Ovary (tissue), 9 donors: ENCODE data around the gene EEF1G. TPM values are rescaled to one million over a fixed set of nuclear protein-coding genes. Genes with fewer than 3 reads are reported as not detected.

Source experiments
- DNase-seq, 5 donors: peaks; one replicate each; pipeline ENCODE4 v3.0.0-alpha.2; 2019 to 2020
- H3K27ac ChIP-seq, 2 donors: fragments of 200-600 bp; one replicate each; pipeline versions ENCODE4 v1.5.1 to v1.8.0; 2019 to 2022
- H3K27me3 ChIP-seq: fragments of 200-600 bp; one replicate; pipeline ENCODE4 v1.8.0; 2022
- H3K36me3 ChIP-seq: fragments of 200-600 bp; sonication (generic); one replicate; pipeline ENCODE4 v1.5.1; 2019
- H3K4me1 ChIP-seq: one replicate; pipeline ENCODE4 v1.8.1; 2013; ENCODE audit warnings: mild to moderate bottlenecking, moderate library complexity; ENCODE audit not compliant: insufficient read depth
- H3K4me3 ChIP-seq: fragments of 200-600 bp; sonication (generic); one replicate; pipeline ENCODE4 v1.5.1; 2017
- H3K9me3 ChIP-seq, 2 donors: fragments of 200-600 bp in 1 of 2; sonication (generic) in 1 of 2; one replicate each; pipeline versions ENCODE4 v1.5.1 to v1.8.1; 2013 to 2019; ENCODE audit warnings: mild to moderate bottlenecking in 1 of 2, moderate library complexity in 1 of 2
- EP300 ChIP-seq: sonication (generic); formaldehyde crosslinking; IDR thresholded peaks from one replicate; pipeline ENCODE4 v1.6.1; 2017; ENCODE audit warnings: antibody characterized with exemption
- POLR2A ChIP-seq: fragments of 450-650 bp; IDR thresholded peaks from one replicate; pipeline ENCODE4 v1.6.1; 2017; ENCODE audit warnings: antibody characterized with exemption, mild to moderate bottlenecking, moderate library complexity
- WGBS, 3 donors: extraction: QIAGEN DNeasy Blood & Tissue Kit in 1 of 3; methylation state at CpG; one replicate each; pipeline versions ENCODE4 v1.1.5 to v1.1.7; 2013 to 2017; 5-methylcytosine and 5-hydroxymethylcytosine counted together
- intact Hi-C, 4 donors: fragments of 100-400 bp; cut with DNase I; formaldehyde crosslinking; loops; one replicate each; pipeline versions ENCODE4 v1.11.0 to v1.15.1; 2022 to 2023
- polyA plus RNA-seq, 2 donors: library from polyadenylated mRNA; stranded (reverse); fragments of 200-250 nt in 1 of 2; fragments of 350-450 nt in 1 of 2; fragmentation: Illumina TruSeq in 1 of 2; extraction: RNeasy Lipid Tissue Mini Kit (QIAGEN cat#74804) in 1 of 2; gene quantifications; one replicate each; pipeline ENCODE4 v1.2.3, GENCODE V29; 2013 to 2014
- total RNA-seq, 7 donors: library from RNA; depleted of rRNA in 2 of 7; stranded (reverse); fragments of >200 nt in 2 of 7; fragmentation: NEBNext Ultra II Directional in 3 of 7; extraction: Animal tissue kit (Norgen Biotek cat#: 25700) in 3 of 7; gene quantifications; one replicate each; pipeline versions ENCODE4 v1.1.0 to v1.2.4, GENCODE V29; 2016 to 2023
- TF ChIP-seq, protein P1 (sequence below), 3 donors: fragments of 450-650 bp in 2 of 3; fragments of 200-600 bp in 1 of 3; IDR thresholded peaks; one replicate each; pipeline versions ENCODE4 v1.5.1 to v1.8.0; 2016 to 2022; ENCODE audit warnings: antibody characterized with exemption in 3 of 3, mild to moderate bottlenecking in 1 of 3
- donor health status: DM: no; HTN: no; CAD: no; lungs with moderate emphysema.
- donor health status: DM: no; HTN: no; CAD: no.
- donor health status: Bipolar disorder and iron deficiency.
- donor health status: DM: yes; HTN: yes; CAD: no.
- donor health status: DM: no; HTN: no; CAD: no.
- donor health status: DM: yes; HTN: yes; CAD: no.

EEF1G gene
- total and polyA plus RNA-seq, 9 donors: 2,147 to 3,023 (median 2,476) TPM

DNA sequence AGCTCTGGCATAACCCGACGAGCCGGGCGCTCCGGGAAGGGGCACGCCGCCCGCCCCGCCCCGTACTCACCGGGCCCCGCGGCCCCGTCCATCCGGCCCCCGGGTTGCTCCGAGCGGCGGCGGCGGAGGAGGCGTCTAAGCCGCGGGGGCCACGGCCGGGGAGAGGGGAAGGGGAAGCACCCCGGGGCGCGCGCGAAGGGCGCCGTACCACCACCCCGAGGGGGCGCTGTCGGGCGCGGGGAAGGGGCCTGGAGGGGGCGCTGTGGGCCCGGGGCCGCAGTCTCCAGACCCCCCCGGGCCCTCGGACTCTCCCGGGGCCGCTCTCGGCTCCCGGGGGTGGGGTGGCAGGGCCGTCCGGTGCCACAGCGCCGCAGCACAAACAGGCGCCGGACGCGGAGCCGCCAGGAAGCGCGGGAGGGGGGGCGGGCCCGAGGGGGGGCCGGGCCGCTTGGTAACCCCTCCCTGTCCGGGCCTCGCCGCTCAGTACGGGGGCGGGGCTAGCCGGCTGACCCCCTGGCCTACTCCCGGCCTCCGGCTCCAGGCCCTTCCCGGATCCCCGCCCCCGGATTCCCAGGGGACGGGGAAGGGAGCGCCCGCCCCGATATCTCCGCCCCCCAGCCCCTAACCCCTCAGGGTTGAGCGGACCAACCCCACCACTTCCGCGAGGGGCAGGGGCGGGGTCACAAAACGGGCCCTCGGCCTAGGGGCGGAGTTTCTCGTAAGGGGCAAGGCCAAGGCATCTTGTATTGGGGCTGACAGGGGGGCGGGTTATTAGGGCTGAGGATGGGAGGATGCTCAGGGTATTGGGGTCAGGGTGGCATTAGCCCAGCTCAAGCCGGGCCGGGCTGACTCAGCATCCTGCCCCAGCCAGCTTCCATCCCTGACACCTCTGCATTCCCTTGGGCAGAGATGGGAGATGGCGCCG lies 38.9 kb upstream of the EEF1G start, which contains the start of the genes EML3 and ROM1:
Gene EML3 (minus strand): TSS at position 410 of the 925 bp plus-strand sequence. CDS start 318 bp downstream, at position 92.
Gene ROM1 (plus strand): TSS at position 892 of the 925 bp plus-strand sequence. CDS start 25 bp downstream, at position 917.
- peak within 1 kb of the TSS; percentile 91 to 98 for H3K27ac ChIP-seq
- peak within 1 kb of the TSS; percentile 70 for H3K4me3 ChIP-seq
- WGBS, 3 donors: 2 to 3% (median 2%) methylated on average over 30 to 91 of the region's 91 CpGs
- H3K4me1 ChIP-seq: peaks cover 11% of the 10 kb centered on the region
- H3K27me3 ChIP-seq: no peaks in the 10 kb centered on the region
- TF ChIP-seq POLR2A (no peak), EP300 (peak; percentile 21)
- TF ChIP-seq, protein P1, sequence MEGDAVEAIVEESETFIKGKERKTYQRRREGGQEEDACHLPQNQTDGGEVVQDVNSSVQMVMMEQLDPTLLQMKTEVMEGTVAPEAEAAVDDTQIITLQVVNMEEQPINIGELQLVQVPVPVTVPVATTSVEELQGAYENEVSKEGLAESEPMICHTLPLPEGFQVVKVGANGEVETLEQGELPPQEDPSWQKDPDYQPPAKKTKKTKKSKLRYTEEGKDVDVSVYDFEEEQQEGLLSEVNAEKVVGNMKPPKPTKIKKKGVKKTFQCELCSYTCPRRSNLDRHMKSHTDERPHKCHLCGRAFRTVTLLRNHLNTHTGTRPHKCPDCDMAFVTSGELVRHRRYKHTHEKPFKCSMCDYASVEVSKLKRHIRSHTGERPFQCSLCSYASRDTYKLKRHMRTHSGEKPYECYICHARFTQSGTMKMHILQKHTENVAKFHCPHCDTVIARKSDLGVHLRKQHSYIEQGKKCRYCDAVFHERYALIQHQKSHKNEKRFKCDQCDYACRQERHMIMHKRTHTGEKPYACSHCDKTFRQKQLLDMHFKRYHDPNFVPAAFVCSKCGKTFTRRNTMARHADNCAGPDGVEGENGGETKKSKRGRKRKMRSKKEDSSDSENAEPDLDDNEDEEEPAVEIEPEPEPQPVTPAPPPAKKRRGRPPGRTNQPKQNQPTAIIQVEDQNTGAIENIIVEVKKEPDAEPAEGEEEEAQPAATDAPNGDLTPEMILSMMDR (IDR thresholded peaks at IDR 0.05): peak; percentile 81 to 95 (median 92)
- intact Hi-C loops: no loop called here
- DNase-seq: peak; percentile 92 to 96 (median 94)
- H3K36me3 ChIP-seq: no peaks in the 10 kb centered on the region
- no peaks in the 10 kb centered on the region for H3K9me3 ChIP-seq

DNA sequence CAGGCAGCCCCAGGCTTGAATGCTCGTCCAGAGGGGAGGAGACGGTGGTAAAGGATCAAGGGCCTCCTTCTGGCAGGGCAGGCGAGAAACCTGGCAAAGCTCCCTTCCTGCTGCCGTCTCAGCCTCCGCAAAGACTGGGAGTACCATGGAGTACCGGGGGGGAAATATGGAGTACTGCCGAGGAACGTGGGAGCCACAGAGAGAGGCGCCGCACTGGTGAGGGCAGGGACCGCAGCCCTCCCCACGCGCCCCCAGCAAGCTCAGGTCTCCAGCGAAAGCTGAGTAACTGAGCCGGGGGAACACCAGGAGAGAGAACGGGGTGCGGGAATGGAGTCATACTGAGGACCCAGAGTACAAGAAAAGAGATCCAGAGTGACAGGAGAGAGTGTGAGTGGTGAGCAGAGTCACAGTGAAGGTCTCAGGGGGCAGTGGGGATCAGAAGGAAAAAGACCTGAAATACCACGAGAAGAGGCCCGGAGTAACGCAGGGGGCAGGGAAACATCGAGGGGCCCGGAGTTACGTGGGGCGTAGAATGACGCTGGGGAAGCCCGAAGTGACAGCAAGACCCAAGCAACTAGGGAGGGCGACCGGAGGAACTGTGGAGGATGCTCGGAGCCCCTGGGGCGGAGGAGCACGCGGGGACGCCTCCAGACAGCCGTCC lies 38.1 kb upstream of the EEF1G start:
- Histone ChIP-seq H3K36me3 (no peaks in the 10 kb centered on the region), H3K27me3 (no peaks in the 10 kb centered on the region), H3K4me3 (peak overlapping the region; percentile 70), H3K4me1 (peaks cover 11% of the 10 kb centered on the region), H3K9me3 (no peaks in the 10 kb centered on the region), H3K27ac (peak overlapping the region; percentile 91 to 98)
- peak; percentile 75 to 86 (median 78) for DNase-seq
- intact Hi-C loops: no loop called here
- 0 to 1% (median 0%) methylated on average over 33 to 34 of the region's 34 CpGs for WGBS, 3 donors
- TF ChIP-seq EP300 (no peak), POLR2A (no peak)
- TF ChIP-seq, protein P1 (IDR thresholded peaks at IDR 0.05): no peak

DNA sequence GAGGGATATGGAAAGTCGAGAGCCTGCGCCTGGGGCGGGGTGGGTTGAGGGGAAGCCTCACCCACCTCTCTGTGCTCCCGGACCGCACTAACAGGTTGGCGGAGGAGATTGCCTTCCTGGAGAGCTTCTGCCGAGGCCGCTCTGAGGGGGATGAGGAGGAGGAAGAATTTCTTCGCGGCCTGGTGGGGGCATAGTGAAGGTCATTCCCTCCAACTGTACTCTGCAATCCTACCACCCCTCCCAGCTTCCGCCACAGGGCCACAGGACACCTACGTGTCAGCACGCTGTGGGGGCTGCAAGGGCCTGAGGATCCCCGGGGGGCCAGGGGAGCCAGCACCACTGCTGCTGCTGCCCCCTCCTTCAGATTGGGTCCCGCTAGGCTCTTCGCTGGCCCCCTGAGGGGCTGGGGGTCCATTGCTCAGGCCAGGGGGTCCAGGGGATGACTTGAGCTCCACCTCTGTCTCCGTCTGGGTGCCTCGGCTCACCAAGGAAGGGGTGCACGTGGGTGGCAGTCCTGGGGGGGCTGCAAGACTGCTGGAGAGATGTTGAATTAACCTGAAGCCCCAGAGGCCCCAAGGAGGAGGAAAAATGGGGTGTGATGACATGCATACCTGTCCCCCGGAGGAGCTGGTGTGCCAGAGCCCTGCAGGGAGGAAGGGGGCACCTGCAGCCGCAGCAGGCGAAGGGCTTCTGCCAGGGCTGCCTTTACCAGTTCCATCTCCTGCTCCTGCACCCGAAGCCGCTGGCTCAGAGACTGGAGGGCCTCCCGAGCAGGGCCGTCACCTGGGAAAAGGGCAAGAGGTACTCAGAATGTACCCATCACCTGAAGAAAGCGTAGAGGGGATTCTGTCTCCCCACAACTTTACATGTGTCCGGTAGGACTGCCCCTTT lies 37.4 kb upstream of the EEF1G start:
- Histone ChIP-seq H3K9me3 (no peaks in the 10 kb centered on the region), H3K36me3 (no peaks in the 10 kb centered on the region), H3K27ac (peak overlapping the region; percentile 91 to 98), H3K4me1 (peaks cover 11% of the 10 kb centered on the region), H3K27me3 (no peaks in the 10 kb centered on the region), H3K4me3 (peak overlapping the region; percentile 70)
- intact Hi-C loops: no loop called here
- WGBS, 3 donors: 51 to 55% (median 52%) methylated on average over 28 of the region's 28 CpGs
- DNase-seq: peak in 1 of 5 donors; percentile 49
- TF ChIP-seq EP300 (no peak), POLR2A (no peak)
- TF ChIP-seq, protein P1 (IDR thresholded peaks at IDR 0.05): no peak

DNA sequence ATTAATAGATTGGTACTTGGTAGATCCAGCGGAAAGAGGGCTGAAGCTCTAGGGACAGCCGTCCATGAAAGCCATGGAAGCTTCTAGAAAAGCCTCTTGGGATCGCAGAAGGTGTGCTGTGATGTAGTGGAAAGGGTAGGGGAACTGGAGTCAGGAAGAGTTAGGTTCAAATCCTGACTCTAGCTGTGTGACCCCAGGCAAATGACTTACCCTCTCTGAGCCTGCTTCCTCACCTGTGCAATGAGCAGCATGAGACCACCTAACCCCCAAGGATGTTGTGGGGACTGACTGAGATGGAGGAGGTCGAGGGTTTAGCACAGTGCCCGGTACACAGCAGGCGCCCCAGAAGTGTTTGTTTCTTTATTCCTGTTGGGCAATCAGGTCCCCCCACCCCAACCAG lies 36.7 kb upstream of the EEF1G start:
- H3K9me3 ChIP-seq: no peaks in the 10 kb centered on the region
- intact Hi-C loops: no loop called here
- peaks cover 11% of the 10 kb centered on the region for H3K4me1 ChIP-seq
- 82 to 90% (median 85%) methylated on average over 6 of the region's 6 CpGs for WGBS, 3 donors
- no peak overlapping the region for H3K27ac ChIP-seq
- DNase-seq: no peak
- H3K4me3 ChIP-seq: no peak overlapping the region
- TF ChIP-seq POLR2A: no peak
- no peak for TF ChIP-seq EP300
- TF ChIP-seq, protein P1 (IDR thresholded peaks at IDR 0.05): no peak
- no peaks in the 10 kb centered on the region for H3K27me3 ChIP-seq
- H3K36me3 ChIP-seq: no peaks in the 10 kb centered on the region
